WTC11 (cell line): Measurements from ENCODE around the gene DUSP9. TPM values are rescaled to one million over a fixed set of nuclear protein-coding genes. Genes with fewer than 3 reads are reported as not detected.

Source experiments
- ATAC-seq: fragments of 200-7000 bp; cut with Tn5 transposase; 2 replicates; pipeline ENCODE4 v1.10.0; 2021; ENCODE audit warnings: mild to moderate bottlenecking, moderate library complexity
- CTCF ChIA-PET: fragments of 300-600 bp; sonication (Branson Sonifier 250); formaldehyde crosslinking; loops from one replicate; lab custom pipeline; 2021; ENCODE audit warnings: antibody characterized with exemption; lab: Charles Lee
- POLR2A ChIA-PET: fragments of 350-600 bp; sonication (Branson Sonifier 250); formaldehyde crosslinking; loops from one replicate; lab custom pipeline; 2021; ENCODE audit warnings: antibody characterized with exemption; lab: Charles Lee
- DNase-seq: peaks from one replicate; pipeline ENCODE4 v3.0.0; 2021; ENCODE audit warnings: low spot score
- H3K27ac Mint-ChIP-seq: 2 replicates; pipeline ENCODE4 v1.8.0; 2021; ENCODE audit warnings: mixed read lengths
- H3K27me3 Mint-ChIP-seq: 2 replicates; pipeline ENCODE4 v1.8.0; 2021; ENCODE audit warnings: low read depth, mild to moderate bottlenecking, moderate library complexity, mixed read lengths
- H3K36me3 Mint-ChIP-seq: 2 replicates; pipeline ENCODE4 v1.8.0; 2021; ENCODE audit warnings: mixed read lengths
- H3K4me1 Mint-ChIP-seq: 2 replicates; pipeline ENCODE4 v1.8.0; 2022; ENCODE audit warnings: mixed read lengths
- H3K4me3 Mint-ChIP-seq: 2 replicates; pipeline ENCODE4 v1.8.0; 2021; ENCODE audit warnings: mild to moderate bottlenecking, moderate library complexity, mixed read lengths
- H3K9me3 Mint-ChIP-seq: 2 replicates; pipeline ENCODE4 v1.8.0; 2021; ENCODE audit warnings: mixed read lengths
- CBFB ChIP-seq: sonication (generic); formaldehyde crosslinking; IDR thresholded peaks from 2 replicates; pipeline ENCODE4 v1.8.1; 2022; ENCODE audit warnings: mild to moderate bottlenecking, low read depth, missing genetic modification reagents
- ELF4 ChIP-seq: sonication (generic); formaldehyde crosslinking; IDR thresholded peaks from 2 replicates; pipeline ENCODE4 v1.8.1; 2022; ENCODE audit warnings: low read depth, mild to moderate bottlenecking, moderate library complexity, missing genetic modification reagents
- FOXP1 ChIP-seq: sonication (generic); formaldehyde crosslinking; IDR thresholded peaks from 2 replicates; pipeline ENCODE4 v1.8.0; 2022; ENCODE audit warnings: missing genetic modification reagents, mild to moderate bottlenecking, moderate library complexity, borderline replicate concordance
- GRHL2 ChIP-seq: fragments of 250-450 bp; sonication (Bioruptor Pico); IDR thresholded peaks from 2 replicates; pipeline ENCODE4 v1.8.0; 2022; ENCODE audit warnings: mild to moderate bottlenecking, moderate library complexity; ENCODE audit not compliant: insufficient replicate concordance, severe bottlenecking
- KAT7 ChIP-seq: sonication (generic); formaldehyde crosslinking; IDR thresholded peaks from 2 replicates; pipeline ENCODE4 v1.8.1; 2023; ENCODE audit warnings: missing genetic modification reagents, mild to moderate bottlenecking, borderline replicate concordance
- MLX ChIP-seq: sonication (generic); formaldehyde crosslinking; IDR thresholded peaks from 2 replicates; pipeline ENCODE4 v1.8.1; 2023; ENCODE audit warnings: mild to moderate bottlenecking, missing genetic modification reagents, moderate library complexity
- NR1H2 ChIP-seq: sonication (generic); formaldehyde crosslinking; IDR thresholded peaks from 2 replicates; pipeline ENCODE4 v1.9.0; 2021; ENCODE audit warnings: mild to moderate bottlenecking, moderate library complexity, missing genetic modification reagents
- RELA ChIP-seq: sonication (generic); formaldehyde crosslinking; IDR thresholded peaks from 2 replicates; pipeline ENCODE4 v1.8.1; 2022; ENCODE audit warnings: missing genetic modification reagents, mild to moderate bottlenecking, borderline replicate concordance
- SMAD3 ChIP-seq: sonication (generic); formaldehyde crosslinking; IDR thresholded peaks from 2 replicates; pipeline ENCODE4 v1.8.0; 2022; ENCODE audit warnings: missing genetic modification reagents, mild to moderate bottlenecking, borderline replicate concordance
- SMAD4 ChIP-seq: sonication (generic); formaldehyde crosslinking; IDR thresholded peaks from 2 replicates; pipeline ENCODE4 v1.8.0; 2022; ENCODE audit warnings: mild to moderate bottlenecking, missing genetic modification reagents
- SOX15 ChIP-seq: fragments of 250-450 bp; sonication (Bioruptor Pico); IDR thresholded peaks from 2 replicates; pipeline ENCODE4 v1.9.0; 2021; ENCODE audit warnings: mild to moderate bottlenecking
- ZBTB21 ChIP-seq: sonication (generic); formaldehyde crosslinking; IDR thresholded peaks from 2 replicates; pipeline ENCODE4 v1.8.1; 2023; ENCODE audit warnings: mild to moderate bottlenecking, missing genetic modification reagents, borderline replicate concordance
- ZNF317 ChIP-seq: sonication (generic); formaldehyde crosslinking; IDR thresholded peaks from 2 replicates; pipeline ENCODE4 v1.8.1; 2023; ENCODE audit warnings: low read depth, mild to moderate bottlenecking, moderate library complexity, missing genetic modification reagents, borderline replicate concordance
- ZNF416 ChIP-seq: fragments of 250-450 bp; sonication (Bioruptor Pico); IDR thresholded peaks from 2 replicates; pipeline ENCODE4 v1.9.0; 2021; ENCODE audit warnings: mild to moderate bottlenecking, inconsistent platforms
- total RNA-seq: library from RNA; stranded (reverse); gene quantifications from 3 replicates; pipeline ENCODE4 v1.2.3, GENCODE V29; 2021
- TF ChIP-seq, protein P1 (sequence below): fragments of 250-450 bp; sonication (Bioruptor Pico); IDR thresholded peaks from 2 replicates; pipeline ENCODE4 v1.9.0; 2021; ENCODE audit warnings: mild to moderate bottlenecking, borderline replicate concordance
- TF ChIP-seq, protein P2 (sequence below): fragments of 250-450 bp; sonication (Bioruptor Pico); IDR thresholded peaks from 2 replicates; pipeline ENCODE4 v2.1.2; 2022; ENCODE audit warnings: mild to moderate bottlenecking, moderate library complexity
- TF ChIP-seq, protein P3 (sequence below): fragments of 250-450 bp; sonication (Bioruptor Pico); conservative IDR thresholded peaks from 2 replicates; pipeline ENCODE4 v1.9.0; 2021; ENCODE audit warnings: mild to moderate bottlenecking

Gene DUSP9
- total RNA-seq, 1 experiment from 2014 or later = 2.5 TPM

DNA sequence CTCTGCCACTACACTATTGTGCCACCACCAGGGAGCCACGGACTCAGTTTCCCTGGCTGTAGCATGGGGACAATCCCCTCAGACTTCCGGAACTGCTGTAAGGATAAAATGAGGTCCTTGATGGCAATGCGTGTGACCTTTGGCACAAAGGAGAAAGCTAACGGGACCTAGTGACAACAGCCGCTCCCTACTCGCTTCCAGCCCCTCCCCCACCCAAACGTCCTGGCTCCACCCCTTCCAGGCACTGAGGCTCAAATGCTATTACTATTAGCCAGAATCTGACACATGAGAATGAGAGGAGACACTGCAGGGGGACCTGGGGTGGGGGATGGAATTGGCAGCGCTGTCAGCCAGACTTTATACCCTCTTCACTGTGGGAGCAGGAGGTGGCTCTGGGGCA is 5.4 kb upstream of the DUSP9 start:
- H3K27ac Mint-ChIP-seq = no peak overlapping the region
- H3K9me3 Mint-ChIP-seq = no peaks in the 10 kb centered on the region
- POLR2A ChIA-PET = no interaction called here
- peaks cover 57% of the 10 kb centered on the region for H3K27me3 Mint-ChIP-seq
- peak overlapping the region; percentile 56 for H3K4me3 Mint-ChIP-seq
- TF ChIP-seq SMAD3 (CRISPR knock-in tag) (no peak), NR1H2 (no peak), ELF4 (CRISPR knock-in tag) (no peak), CBFB (CRISPR knock-in tag) (no peak), RELA (CRISPR knock-in tag) (no peak), KAT7 (CRISPR knock-in tag) (no peak), ZNF416 (no peak)
- TF ChIP-seq, protein P1, sequence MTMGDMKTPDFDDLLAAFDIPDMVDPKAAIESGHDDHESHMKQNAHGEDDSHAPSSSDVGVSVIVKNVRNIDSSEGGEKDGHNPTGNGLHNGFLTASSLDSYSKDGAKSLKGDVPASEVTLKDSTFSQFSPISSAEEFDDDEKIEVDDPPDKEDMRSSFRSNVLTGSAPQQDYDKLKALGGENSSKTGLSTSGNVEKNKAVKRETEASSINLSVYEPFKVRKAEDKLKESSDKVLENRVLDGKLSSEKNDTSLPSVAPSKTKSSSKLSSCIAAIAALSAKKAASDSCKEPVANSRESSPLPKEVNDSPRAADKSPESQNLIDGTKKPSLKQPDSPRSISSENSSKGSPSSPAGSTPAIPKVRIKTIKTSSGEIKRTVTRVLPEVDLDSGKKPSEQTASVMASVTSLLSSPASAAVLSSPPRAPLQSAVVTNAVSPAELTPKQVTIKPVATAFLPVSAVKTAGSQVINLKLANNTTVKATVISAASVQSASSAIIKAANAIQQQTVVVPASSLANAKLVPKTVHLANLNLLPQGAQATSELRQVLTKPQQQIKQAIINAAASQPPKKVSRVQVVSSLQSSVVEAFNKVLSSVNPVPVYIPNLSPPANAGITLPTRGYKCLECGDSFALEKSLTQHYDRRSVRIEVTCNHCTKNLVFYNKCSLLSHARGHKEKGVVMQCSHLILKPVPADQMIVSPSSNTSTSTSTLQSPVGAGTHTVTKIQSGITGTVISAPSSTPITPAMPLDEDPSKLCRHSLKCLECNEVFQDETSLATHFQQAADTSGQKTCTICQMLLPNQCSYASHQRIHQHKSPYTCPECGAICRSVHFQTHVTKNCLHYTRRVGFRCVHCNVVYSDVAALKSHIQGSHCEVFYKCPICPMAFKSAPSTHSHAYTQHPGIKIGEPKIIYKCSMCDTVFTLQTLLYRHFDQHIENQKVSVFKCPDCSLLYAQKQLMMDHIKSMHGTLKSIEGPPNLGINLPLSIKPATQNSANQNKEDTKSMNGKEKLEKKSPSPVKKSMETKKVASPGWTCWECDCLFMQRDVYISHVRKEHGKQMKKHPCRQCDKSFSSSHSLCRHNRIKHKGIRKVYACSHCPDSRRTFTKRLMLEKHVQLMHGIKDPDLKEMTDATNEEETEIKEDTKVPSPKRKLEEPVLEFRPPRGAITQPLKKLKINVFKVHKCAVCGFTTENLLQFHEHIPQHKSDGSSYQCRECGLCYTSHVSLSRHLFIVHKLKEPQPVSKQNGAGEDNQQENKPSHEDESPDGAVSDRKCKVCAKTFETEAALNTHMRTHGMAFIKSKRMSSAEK (CRISPR knock-in tag) = no peak
- TF ChIP-seq, protein P2, sequence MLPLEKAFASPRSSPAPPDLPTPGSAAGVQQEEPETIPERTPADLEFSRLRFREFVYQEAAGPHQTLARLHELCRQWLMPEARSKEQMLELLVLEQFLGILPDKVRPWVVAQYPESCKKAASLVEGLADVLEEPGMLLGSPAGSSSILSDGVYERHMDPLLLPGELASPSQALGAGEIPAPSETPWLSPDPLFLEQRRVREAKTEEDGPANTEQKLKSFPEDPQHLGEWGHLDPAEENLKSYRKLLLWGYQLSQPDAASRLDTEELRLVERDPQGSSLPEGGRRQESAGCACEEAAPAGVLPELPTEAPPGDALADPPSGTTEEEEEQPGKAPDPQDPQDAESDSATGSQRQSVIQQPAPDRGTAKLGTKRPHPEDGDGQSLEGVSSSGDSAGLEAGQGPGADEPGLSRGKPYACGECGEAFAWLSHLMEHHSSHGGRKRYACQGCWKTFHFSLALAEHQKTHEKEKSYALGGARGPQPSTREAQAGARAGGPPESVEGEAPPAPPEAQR (CRISPR knock-in tag) = no peak
- H3K4me1 Mint-ChIP-seq = peaks cover 10% of the 10 kb centered on the region
- DNase-seq (no peak), ATAC-seq (no peak; the same call in 1 of the 2 replicates)
- CTCF ChIA-PET = interaction anchor here (0.9 to 2.4 kb wide), 7 partner anchors 8 to 181 kb away, joined by 3 to 13 read pairs (median 4); no protein-coding TSS in a partner anchor
- H3K36me3 Mint-ChIP-seq = no peaks in the 10 kb centered on the region

DNA sequence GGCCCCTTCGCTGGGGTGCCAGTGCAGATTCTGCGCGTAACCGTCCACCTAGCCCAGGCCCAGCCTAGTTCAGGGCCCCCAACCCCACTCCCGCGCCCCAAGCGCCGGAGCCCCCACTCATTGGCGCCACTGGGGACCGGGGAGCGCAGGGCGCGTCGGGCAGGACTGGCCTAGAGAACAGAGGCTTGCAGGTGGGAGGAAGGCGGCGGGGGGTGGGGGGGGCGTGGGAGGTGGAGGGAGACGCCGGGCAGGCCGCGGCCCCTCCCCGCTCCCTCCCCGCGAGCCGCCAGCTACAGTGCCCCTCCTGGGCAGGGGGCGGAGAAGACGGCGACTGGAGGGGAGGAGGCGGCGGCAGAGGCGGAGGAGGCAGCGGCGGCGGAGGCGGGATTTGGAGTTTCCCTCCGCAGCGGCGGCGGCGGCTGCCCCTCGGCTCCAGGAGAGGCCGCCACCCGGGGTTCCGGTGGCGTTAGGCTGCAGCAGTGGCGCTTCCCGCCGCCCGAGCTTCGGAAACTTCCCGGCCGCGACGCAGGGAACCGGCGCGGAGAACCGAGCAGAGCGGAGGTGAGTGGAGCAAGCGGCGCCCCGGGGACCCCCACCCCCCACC is 4.8 kb upstream of the DUSP9 start:
- Mint-ChIP-seq H3K4me3 (no peak overlapping the region; the same call in 1 of the 2 replicates), H3K4me1 (peaks cover 10% of the 10 kb centered on the region), H3K9me3 (no peaks in the 10 kb centered on the region), H3K36me3 (no peaks in the 10 kb centered on the region), H3K27me3 (peaks cover 59% of the 10 kb centered on the region), H3K27ac (no peak overlapping the region)
- ATAC-seq (peak; percentile 8; the same call in 1 of the 2 replicates), DNase-seq (peak; percentile 34)
- POLR2A ChIA-PET = no interaction called here
- TF ChIP-seq ZNF317 (no peak), SMAD4 (no peak), ZBTB21 (no peak), SOX15 (CRISPR knock-in tag) (no peak)
- CTCF ChIA-PET = interaction anchor here (1.6 to 10.6 kb wide), 2 partner anchors 10 to 25 kb away, joined by 4 to 153 read pairs; no protein-coding TSS in a partner anchor

DNA sequence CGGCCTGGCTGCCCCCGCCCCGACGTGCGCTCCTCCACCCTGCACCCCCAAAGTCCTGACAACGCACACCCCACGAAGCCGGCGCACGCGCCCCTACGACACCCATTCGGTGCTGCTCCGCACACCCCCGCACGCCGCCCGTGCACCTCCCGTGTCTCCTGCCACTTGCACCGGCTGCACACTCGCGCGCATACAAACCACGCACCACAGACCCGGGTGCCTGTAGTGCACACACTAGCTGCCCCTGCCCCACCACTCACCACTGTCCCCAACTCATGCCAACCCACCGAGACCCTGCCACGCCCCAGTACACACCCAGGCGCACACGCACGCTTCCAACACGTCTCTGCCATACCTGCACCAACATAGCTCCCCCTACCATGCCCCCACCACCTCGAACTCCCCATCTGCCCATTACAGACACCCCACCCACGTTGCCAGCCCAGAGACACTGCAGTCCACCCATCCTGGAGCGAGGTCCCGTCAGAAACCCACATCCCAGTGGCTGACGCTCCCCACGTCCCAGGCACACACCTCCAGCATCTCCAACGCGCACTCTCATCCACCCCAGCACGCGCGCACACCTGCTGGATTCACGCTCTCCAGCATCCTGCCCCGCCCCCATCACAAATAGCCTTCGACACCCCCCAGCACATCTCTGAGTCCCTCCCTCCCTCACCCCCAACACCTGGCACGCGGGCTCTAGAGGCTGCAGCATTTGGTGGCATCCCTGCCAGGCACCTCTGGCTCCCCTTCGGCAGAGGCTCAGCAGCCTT is 4.2 kb upstream of the DUSP9 start:
- DNase-seq = no peak
- Mint-ChIP-seq H3K4me1 (peaks cover 10% of the 10 kb centered on the region), H3K36me3 (no peaks in the 10 kb centered on the region), H3K9me3 (no peaks in the 10 kb centered on the region), H3K27me3 (peaks cover 66% of the 10 kb centered on the region), H3K27ac (no peak overlapping the region), H3K4me3 (peak overlapping the region; percentile 63)
- ChIA-PET CTCF (interaction anchor here (0.8 to 10.6 kb wide), 9 partner anchors 12 to 172 kb away, joined by 3 to 153 read pairs (median 19); partner anchors contain the start of gene HAUS7), POLR2A (no interaction called here)
- ATAC-seq = no peak
- TF ChIP-seq GRHL2 = no peak
- no peak for TF ChIP-seq RELA (CRISPR knock-in tag)
- TF ChIP-seq MLX (CRISPR knock-in tag) = no peak
- TF ChIP-seq FOXP1 (CRISPR knock-in tag) = no peak
- TF ChIP-seq, protein P3, sequence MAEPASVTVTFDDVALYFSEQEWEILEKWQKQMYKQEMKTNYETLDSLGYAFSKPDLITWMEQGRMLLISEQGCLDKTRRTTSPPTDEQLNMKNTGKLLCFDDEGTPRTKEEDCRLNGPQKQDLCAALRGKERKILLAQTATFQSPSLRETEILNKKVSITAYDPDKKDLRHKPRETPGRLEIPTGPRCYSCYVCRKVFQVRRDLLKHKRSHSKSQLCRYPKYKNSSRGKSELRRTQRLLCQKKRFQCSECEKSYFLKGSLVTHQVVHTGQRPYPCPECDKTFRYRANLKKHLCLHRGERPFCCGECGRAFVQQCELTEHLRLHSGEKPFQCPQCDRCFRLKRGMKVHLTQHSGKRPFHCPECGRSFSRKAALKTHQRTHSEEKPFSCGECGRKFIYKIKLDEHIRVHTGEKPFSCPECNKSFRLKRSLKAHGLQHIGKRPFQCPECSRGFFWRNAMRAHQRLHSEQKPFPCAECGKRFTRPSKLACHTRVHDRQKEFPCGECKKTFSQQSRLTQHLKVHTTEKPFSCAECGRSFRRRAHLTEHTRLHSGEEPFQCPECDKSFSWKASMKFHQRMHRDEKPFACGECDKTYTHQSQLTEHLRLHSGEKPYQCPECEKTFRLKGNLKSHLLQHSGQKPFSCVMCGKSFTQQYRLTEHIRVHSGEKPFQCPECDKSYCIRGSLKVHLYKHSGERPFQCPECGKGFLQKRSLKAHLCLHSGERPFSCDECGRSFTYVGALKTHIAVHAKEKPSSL = no peak
